Activated gamma-delta T cell (primary cell): ENCODE results near the gene OR1K1.
"Not testable (repeated sequence)": the region's sequence is repeated elsewhere in the genome, so short reads cannot be mapped to it uniquely, and the experiment has no call there.

ENCODE experiments used
- DNase-seq: peaks from one replicate; lab custom pipeline; 2025; lab: John Stamatoyannopoulos, UW
- total RNA-seq, 2 donors: gene quantifications; one replicate each; lab custom pipeline; 2026; lab: John Stamatoyannopoulos, UW

OR1K1 gene, protein sequence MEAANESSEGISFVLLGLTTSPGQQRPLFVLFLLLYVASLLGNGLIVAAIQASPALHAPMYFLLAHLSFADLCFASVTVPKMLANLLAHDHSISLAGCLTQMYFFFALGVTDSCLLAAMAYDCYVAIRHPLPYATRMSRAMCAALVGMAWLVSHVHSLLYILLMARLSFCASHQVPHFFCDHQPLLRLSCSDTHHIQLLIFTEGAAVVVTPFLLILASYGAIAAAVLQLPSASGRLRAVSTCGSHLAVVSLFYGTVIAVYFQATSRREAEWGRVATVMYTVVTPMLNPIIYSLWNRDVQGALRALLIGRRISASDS
- total RNA-seq: 0 reads per million in 2 donors

DNA sequence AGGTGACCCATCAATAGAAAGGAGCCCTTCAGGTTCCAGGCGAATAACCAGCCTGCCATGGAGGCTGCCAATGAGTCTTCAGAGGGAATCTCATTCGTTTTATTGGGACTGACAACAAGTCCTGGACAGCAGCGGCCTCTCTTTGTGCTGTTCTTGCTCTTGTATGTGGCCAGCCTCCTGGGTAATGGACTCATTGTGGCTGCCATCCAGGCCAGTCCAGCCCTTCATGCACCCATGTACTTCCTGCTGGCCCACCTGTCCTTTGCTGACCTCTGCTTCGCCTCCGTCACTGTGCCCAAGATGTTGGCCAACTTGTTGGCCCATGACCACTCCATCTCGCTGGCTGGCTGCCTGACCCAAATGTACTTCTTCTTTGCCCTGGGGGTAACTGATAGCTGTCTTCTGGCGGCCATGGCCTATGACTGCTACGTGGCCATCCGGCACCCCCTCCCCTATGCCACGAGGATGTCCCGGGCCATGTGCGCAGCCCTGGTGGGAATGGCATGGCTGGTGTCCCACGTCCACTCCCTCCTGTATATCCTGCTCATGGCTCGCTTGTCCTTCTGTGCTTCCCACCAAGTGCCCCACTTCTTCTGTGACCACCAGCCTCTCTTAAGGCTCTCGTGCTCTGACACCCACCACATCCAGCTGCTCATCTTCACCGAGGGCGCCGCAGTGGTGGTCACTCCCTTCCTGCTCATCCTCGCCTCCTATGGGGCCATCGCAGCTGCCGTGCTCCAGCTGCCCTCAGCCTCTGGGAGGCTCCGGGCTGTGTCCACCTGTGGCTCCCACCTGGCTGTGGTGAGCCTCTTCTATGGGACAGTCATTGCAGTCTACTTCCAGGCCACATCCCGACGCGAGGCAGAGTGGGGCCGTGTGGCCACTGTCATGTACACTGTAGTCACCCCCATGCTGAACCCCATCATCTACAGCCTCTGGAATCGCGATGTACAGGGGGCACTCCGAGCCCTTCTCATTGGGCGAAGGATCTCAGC lies at the start of gene OR1K1:
Gene OR1K1 (plus strand): TSS at position 58 of the 995 bp plus-strand sequence. CDS start 0 bp downstream, at position 58.
- DNase-seq: no peak

DNA sequence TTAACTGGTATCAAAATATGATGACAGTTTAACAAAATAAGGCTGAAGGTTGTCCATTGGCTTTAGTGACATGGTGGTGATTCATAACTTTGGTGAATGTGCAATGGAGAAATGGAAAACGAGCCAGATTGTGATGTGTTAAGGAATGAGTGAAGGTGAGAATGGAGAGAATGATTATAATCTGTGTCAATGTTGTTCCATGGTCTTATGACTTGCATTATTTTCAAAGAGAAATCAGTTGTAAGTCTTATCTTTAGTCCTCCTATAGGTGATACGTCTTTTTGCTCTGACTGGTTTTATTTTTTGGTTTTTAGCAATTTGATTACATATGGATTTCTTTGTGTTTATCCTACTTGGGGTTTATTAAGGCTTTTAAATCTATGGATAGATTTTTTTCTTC lies 45.1 kb upstream of the OR1K1 start:
- DNase-seq: no peak

DNA sequence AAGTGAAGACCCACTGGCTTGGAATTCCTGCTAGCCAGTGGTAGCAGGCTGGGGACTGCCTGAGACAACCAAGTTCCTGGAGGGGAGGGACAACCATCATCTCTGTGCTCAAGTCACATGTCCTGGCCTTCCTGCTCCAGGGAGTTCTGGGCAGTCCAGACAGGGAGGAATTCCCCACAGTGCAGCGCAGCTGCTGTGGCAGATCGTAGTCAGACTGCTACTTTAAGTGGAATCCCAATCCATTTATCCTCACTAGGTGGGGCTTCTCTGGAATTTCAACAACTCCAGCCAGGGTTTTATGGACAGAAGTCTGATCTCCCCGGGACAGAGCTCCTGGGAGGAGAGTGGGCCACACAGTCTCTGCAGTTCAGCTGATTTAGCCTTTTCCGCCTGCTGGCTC lies 32.1 kb upstream of the OR1K1 start:
- no peak for DNase-seq

DNA sequence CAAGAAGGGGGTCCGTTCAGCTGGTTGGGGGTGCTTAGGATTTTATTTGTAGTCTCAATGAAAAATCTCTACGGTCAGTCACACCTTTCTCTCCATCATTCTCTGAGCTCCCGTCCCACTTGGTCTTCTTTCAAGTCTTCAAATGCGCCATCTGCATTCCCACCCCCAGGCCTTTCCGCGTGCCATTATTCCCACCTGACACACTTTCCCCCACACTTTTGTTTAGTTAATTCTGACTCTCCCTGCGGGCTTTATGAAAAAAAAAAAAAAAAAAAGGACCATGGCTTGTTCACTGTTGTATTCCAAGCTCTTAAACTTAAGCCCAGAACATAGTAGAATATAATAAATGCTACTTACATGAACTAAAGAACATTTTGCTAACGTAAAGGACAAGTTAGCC lies 22.9 kb upstream of the OR1K1 start:
- no peak for DNase-seq

DNA sequence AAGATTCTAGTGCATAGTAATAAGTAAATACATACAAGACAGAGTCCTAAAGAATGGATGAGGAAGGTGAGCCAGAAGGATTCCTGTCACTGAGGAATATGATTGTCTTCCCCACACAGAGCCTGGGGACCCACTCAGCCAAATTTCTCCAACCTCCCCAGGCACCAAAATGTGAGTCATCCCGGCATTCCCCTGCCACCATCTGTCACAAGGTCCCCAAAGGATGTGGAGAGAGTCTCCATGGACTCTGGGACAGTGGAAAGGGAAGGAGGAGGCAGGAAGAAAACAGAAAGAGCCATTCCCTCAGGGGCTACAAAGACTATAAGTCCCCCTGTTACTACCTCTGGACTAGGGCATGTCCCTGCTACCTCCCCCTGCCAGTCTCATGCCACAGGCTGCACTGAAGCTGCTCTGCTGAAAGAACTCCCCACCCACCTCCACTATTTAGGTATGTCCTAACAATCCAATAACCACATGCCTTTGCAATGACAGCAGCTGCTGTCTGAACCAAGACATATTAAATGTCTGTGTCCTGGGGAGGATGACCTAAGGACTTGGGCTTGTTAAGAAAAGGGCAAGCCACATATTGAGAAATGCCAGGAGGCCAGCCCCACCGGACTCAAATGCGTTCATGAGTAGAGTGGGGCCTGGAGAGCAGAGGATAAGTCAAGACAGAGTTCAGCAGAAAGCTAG lies 21.8 kb upstream of the OR1K1 start:
- DNase-seq: no peak

DNA sequence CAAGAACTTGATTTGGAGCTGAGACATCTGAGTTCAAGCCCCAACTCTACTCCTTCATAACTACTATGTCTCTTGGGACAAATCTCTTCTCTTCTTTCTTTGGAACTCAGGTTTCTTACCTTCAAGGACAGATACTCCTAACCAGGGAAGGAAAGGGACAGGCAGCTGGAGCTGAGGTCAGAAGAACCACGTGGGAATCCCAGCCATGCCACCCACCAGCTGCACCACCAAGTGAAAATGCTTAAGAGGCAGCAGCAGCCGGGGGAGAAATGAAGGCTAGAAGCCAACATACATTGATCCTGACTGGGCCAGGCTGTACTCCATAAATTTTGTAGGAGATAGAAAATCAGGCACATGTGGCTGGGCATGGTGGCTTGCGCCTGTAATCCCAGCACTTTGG lies 20.7 kb upstream of the OR1K1 start:
- no peak for DNase-seq

DNA sequence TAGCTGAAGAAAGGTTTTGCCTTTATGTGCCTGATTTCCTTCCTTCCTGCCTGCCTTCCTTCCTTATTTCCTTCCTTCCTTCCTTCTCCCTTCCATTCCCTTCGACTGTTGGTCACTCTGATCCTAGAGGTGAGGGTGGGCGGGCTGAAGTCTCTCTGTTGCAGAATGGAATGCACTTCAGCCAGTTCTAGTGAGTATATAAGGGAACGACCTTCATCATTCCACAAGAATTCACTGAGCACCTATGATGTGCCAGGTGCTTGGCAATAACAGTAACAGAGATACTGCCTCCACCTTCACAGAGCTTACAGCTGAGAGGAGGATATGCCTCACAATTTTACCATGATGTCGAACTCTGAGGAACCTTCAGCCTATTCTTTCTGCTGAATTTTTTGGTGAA lies 19.9 kb upstream of the OR1K1 start:
- no peak for DNase-seq

DNA sequence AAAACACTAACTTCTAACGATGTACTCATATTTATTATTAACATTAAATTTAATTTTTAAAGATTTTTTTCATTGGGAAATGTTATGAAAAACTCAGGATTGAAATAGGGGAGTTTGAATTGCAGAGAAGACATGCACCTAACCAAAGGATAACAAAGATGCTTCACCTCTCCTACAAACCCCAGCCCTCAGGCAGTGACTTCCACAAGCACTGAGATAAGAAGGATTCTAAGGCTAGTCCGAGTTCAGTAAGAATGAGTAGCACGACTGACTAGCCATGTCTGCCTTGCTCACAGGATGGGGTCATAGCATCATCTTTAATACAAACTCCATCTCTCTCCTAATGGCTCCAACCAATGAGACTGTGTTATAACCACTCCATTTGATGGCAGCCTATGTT lies 18.3 kb upstream of the OR1K1 start:
- DNase-seq: no peak

DNA sequence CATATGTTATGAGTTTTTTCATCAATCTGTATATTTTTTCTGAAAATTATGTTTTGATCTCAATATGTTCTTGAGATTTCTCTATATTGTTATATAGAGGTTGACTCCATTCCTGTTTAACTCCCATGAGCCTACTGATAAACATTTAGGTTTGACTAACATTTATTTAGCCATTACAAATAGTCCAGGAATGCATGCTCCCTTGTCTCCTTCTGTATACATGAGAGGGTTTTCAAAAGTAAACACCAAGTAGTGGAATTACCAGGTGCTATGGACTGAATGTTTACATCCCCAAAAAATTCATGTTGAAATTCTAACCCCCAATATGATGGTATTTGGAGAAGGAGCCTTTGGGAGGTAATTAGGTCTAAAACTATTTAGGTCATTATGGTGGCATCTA lies 14.7 kb upstream of the OR1K1 start:
- DNase-seq: no peak

DNA sequence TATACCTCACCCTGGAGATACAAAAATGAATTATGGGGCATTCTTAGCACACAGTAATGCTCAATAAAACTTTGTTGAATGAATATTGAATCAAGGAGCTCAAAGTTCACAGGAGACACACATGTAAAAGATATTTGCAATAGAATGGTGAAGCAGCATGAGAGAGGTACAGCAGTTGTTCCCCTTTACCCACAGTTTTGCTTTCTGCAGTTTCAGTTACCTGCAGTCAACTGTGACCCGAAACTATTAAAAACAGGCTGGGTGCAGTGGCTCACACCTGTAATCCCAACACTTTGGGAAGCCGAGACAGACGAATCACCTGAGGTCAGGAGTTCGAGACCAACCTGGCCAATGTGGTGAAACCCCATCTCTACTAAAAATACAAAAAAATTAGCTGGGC lies 13.6 kb upstream of the OR1K1 start:
- no peak for DNase-seq

DNA sequence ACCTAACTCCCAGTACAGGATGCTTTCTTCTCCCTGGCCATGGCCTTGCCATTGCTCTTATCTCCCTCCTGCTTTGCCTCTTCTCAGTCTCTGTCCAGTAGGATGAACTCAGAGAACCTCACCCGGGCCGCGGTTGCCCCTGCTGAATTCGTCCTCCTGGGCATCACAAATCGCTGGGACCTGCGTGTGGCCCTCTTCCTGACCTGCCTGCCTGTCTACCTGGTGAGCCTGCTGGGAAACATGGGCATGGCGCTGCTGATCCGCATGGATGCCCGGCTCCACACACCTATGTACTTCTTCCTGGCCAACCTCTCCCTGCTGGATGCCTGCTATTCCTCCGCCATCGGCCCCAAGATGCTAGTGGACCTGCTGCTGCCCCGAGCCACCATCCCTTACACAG lies 11.1 kb upstream of the OR1K1 start, which contains the start of gene OR5C1:
Gene OR5C1 (plus strand): TSS at position 103 of the 400 bp plus-strand sequence. CDS start 0 bp downstream, at position 103.
- DNase-seq: no peak

DNA sequence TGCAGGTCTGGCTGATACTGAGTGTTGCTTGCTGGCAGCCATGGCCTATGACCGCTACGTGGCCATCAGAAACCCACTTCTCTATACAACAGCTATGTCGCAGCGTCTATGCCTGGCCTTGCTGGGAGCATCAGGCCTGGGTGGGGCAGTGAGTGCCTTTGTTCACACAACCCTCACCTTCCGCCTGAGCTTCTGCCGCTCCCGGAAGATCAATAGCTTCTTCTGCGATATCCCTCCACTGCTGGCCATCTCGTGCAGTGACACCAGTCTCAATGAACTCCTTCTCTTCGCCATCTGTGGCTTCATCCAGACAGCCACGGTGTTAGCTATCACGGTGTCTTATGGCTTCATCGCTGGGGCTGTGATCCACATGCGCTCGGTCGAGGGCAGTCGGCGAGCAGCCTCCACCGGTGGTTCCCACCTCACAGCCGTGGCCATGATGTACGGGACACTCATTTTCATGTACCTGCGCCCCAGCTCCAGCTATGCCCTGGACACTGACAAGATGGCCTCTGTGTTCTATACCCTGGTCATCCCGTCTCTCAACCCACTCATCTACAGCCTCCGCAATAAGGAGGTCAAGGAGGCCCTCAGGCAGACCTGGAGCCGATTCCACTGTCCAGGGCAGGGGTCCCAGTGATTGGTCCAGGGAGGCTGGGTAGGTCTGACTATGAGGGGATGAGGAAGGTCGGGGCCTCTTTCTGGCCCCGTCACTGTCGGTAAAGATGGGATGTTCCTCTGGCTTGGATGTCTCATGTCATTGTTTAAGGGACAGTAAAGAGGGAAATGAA lies 10.5 kb upstream of the OR1K1 start:
- no peak for DNase-seq

DNA sequence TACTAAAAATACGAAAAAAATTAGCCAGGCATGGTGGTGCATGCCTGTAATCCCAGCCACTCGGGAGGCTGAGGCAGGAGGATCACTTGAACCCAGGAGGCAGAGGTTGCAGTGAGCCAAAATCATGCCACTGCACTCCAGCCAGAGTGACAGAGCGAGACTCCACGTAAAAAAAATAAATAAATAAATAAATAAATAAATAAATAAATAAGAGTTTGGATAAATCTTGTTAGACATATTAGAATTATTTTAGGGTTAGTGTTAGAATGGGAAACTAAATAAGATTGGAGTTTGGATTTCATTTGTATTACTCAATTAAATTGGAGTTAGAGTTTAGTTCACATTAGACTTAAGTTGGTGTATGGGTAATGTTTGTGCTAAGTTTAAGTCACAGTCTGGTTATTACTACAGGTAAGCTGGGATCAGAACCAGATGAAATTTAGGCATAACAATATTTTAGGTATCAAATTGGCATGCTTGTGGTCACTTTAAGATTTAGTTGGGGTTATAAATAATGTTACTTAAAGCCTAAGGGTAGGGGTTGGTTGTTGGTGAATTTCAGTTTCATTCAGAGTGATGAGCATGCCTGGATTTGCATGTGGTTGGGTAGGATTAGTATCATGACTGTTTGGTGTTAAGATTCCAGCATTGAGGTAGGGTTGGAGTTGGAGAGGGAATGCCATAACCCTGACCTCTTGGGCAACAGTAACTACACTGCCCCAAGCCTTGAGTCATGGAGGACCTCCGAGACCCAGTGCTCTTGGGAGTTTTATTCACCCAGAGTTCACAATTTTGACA lies 7.9 kb upstream of the OR1K1 start:
- no peak for DNase-seq

DNA sequence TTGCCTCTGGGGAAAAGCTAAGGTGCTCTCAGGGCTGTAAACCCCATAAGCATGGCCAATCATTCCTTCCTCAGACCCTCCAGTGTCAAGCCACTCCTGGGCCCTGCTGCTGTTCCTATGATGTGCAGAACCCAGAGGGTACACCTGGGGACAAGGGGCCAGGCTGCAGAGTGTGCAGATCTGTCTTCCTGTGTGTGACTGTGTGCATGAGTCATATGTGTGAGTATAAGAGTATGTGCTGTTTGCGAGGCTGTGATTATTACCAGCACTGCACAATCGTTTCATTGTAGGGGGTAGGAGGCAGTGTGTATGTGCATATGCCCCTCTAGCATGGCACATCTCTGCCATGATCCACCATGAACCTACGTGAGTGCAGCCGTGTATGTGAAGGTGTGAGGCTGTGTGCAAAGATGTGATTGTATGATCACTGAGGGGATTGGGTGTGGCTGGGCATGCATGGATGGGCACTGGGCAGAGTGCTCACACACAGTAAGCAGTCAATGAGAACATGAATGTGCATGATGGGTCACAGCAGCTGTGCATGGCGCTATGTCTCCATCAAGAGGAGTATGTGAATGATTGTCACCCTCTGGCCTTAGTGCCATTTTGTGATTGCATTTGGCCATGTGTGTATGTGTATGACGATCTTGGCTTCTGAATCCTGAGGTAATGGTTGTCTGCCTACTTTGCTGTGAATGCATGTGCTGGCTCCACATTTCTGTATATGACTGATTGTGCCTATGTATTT lies 2.4 kb upstream of the OR1K1 start:
- no peak for DNase-seq

DNA sequence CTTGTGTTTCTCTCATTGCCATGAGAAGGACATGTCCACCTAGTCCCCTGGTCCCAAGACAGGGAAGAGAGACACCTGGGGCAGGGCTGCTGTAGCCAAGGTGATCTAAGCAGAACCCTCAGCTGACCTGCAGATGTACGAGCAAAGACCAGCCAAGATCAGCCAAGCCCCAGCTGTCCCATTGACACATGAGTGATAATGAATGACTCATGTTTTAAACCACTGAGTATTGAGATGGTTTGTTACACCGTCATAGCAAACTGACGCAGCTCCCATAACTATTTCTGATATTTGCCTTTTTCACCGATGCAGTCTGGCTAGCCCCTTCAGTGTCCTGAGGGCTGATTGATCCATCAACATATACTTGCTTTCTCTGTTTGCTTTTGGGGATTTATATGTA lies 6.7 kb downstream of the OR1K1 start:
- no peak for DNase-seq

DNA sequence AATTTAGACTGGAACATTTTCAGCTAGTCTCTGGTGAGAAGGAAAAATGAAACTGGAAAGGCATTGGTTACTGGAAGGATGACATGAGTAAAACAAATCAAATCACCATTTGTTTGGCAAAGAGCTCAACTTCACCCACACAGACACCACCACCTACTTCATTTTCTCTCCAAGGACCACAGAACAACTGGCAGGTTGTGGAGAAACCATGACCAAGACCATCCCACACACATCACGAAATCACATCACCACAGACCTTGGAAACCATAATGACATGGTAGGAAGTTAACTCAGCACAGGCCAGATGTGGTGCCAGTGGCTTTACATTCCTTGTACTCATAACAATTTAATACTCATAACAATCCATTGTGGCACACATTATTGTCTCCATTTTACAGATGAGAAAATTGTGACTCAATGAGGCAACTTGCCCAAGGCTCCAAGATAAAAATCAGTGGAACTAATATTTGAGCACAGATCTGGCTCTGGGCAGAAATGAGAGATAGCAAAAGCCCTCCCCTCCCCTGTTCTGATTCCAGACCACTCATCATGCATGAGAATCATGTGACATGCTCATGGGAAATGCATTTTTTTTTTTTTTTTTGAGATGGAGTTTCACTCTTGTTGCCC lies 7.5 kb downstream of the OR1K1 start:
- DNase-seq: no peak

DNA sequence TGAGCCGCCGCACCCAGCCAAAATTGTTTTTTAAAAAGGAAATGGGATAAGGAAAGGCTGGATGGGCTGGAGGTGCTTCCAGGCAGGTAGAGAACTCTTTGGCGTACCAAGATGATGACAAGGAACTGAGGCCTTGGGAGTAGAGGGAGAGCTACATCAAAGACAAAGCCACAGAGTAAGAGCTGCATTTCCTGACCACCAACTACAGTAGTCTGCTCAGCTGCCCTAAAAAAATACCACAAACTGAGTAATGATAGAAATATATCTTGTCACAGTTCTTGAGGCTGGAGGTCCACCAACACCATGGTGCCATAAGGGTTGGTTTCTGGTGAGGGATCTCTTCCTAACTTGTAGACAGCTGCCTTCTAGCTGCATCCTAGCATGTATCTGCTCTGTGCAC lies 8.2 kb downstream of the OR1K1 start:
- DNase-seq: no peak

DNA sequence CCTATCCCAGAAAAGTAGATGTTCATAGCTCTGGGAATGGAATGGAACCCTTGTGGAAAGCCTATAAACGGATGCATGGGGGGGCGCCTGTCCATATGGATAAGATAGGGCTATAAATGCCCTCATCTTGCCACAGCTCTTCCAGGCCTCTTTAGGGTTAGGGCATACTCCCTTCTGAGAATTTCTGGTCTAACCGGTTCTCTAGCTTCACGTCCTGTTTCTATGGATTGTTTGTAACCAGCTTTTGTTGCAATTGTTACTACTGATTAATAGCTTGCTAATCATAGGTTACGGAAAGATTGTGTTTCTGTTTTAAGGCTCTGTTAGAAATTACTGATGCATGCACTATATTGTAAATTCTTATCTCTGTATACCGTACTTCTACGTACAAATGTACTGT lies 9.3 kb downstream of the OR1K1 start:
- DNase-seq: not testable (repeated sequence)

DNA sequence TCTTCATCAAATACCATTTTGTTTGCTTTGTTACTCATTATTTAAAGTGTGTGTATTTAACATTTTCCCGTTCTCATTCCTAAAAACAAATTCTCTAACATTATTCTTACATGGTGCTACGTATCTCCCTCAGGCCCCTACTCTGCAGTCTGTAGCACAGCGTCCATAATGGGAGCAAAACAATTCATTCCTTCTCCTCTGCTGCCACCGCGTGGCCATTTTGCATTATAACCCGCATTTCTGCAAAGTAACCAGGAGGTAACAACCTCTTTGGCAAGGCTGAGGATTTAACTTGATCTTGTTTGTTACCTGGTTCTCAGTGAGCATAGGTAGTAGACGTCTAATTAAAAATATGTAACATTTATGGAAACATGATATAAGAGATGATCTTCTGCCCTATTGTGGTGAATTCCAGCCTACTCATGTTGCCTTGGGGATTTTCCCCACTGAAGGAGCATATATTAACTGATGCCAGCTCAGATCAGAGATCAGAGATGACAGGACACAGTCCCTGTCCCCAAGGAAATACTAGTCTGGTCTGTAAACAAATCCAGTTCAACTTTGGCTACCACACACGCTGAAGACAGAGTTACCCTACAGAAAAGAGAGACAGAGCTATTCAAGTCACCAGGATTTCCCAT lies 10.5 kb downstream of the OR1K1 start:
- DNase-seq: no peak
